BLaER1 (cell line): ENCODE measurements around the gene ZBTB20.

Experiments used
- H3K27ac ChIP-seq: shearing (Covaris generic); formaldehyde crosslinking; 2 replicates; pipeline ENCODE4 v1.8.1; 2022
- H3K27me3 ChIP-seq: shearing (Covaris generic); formaldehyde crosslinking; 2 replicates; pipeline ENCODE4 v1.8.1; 2022
- H3K36me3 ChIP-seq: shearing (Covaris generic); formaldehyde crosslinking; 2 replicates; pipeline ENCODE4 v1.8.1; 2022
- H3K4me1 ChIP-seq: shearing (Covaris generic); formaldehyde crosslinking; 2 replicates; pipeline ENCODE4 v1.8.1; 2022
- H3K4me2 ChIP-seq: shearing (Covaris generic); formaldehyde crosslinking; 2 replicates; pipeline ENCODE4 v1.8.1; 2022
- H3K4me3 ChIP-seq: shearing (Covaris generic); formaldehyde crosslinking; 2 replicates; pipeline ENCODE4 v1.8.1; 2022
- H3K9ac ChIP-seq: shearing (Covaris generic); formaldehyde crosslinking; 2 replicates; pipeline ENCODE4 v1.8.1; 2022
- H3K9me3 ChIP-seq: shearing (Covaris generic); formaldehyde crosslinking; 2 replicates; pipeline ENCODE4 v1.8.1; 2022
- H4K20me1 ChIP-seq: shearing (Covaris generic); formaldehyde crosslinking; 2 replicates; pipeline ENCODE4 v1.8.1; 2022
- Cebpa-rat ChIP-seq: shearing (Covaris generic); IDR thresholded peaks from 2 replicates; pipeline ENCODE4 v1.8.1; 2022

The ZBTB20 gene

GRCh38 chr3:114567771-114568170 lies 579.3 kb downstream of the ZBTB20 start:
- Histone ChIP-seq H3K27me3 (no peaks in the 10 kb centered on the region), H3K4me2 (no peak overlapping the region), H3K36me3 (no peaks in the 10 kb centered on the region), H3K4me1 (peaks cover 7% of the 10 kb centered on the region), H3K27ac (no peak overlapping the region), H3K4me3 (no peak overlapping the region), H3K9ac (no peak overlapping the region), H3K9me3 (no peaks in the 10 kb centered on the region), H4K20me1 (no peaks in the 10 kb centered on the region)
- no peak for TF ChIP-seq Cebpa-rat

GRCh38 chr3:114566767-114567166 lies 580.3 kb downstream of the ZBTB20 start:
- Histone ChIP-seq H3K27me3 (no peaks in the 10 kb centered on the region), H3K4me3 (no peak overlapping the region), H3K4me2 (peak overlapping the region; percentile 8; the same call in 1 of the 2 replicates), H4K20me1 (no peaks in the 10 kb centered on the region), H3K4me1 (peaks cover 7% of the 10 kb centered on the region), H3K27ac (no peak overlapping the region), H3K9me3 (no peaks in the 10 kb centered on the region), H3K36me3 (no peaks in the 10 kb centered on the region), H3K9ac (no peak overlapping the region)
- TF ChIP-seq Cebpa-rat = no peak

GRCh38 chr3:114566162-114566755 lies 580.8 kb downstream of the ZBTB20 start:
- Histone ChIP-seq H3K27ac (no peak overlapping the region), H3K4me2 (peak overlapping the region; percentile 8; the same call in 1 of the 2 replicates), H3K27me3 (no peaks in the 10 kb centered on the region), H3K4me3 (no peak overlapping the region), H3K9ac (no peak overlapping the region), H3K36me3 (no peaks in the 10 kb centered on the region), H4K20me1 (no peaks in the 10 kb centered on the region), H3K4me1 (peaks cover 7% of the 10 kb centered on the region), H3K9me3 (no peaks in the 10 kb centered on the region)
- no peak for TF ChIP-seq Cebpa-rat

GRCh38 chr3:114565216-114565615 lies 581.9 kb downstream of the ZBTB20 start:
- TF ChIP-seq Cebpa-rat = no peak
- Histone ChIP-seq H3K27me3 (no peaks in the 10 kb centered on the region), H3K9me3 (no peaks in the 10 kb centered on the region), H3K9ac (no peak overlapping the region), H3K4me1 (peaks cover 7% of the 10 kb centered on the region), H3K4me2 (no peak overlapping the region), H3K36me3 (no peaks in the 10 kb centered on the region), H3K4me3 (no peak overlapping the region), H4K20me1 (no peaks in the 10 kb centered on the region), H3K27ac (no peak overlapping the region)

- H3K4me2 ChIP-seq = no peak overlapping the region
- H3K9me3 ChIP-seq = no peaks in the 10 kb centered on the region
- H3K27me3 ChIP-seq = no peaks in the 10 kb centered on the region
- H3K4me1 ChIP-seq = peaks cover 7% of the 10 kb centered on the region
- no peak overlapping the region for H3K9ac ChIP-seq
- no peak overlapping the region for H3K4me3 ChIP-seq
- no peak overlapping the region for H3K27ac ChIP-seq
- TF ChIP-seq Cebpa-rat = no peak
- no peaks in the 10 kb centered on the region for H4K20me1 ChIP-seq
- no peaks in the 10 kb centered on the region for H3K36me3 ChIP-seq
Measured at GRCh38 chr3:114563720-114564119, 583.4 kb downstream of the ZBTB20 start.

- H3K4me1 ChIP-seq = peaks cover 7% of the 10 kb centered on the region
- TF ChIP-seq Cebpa-rat = no peak
- no peaks in the 10 kb centered on the region for H3K27me3 ChIP-seq
- H3K4me3 ChIP-seq = no peak overlapping the region
- H3K9me3 ChIP-seq = no peaks in the 10 kb centered on the region
- no peaks in the 10 kb centered on the region for H4K20me1 ChIP-seq
- H3K4me2 ChIP-seq = no peak overlapping the region
- no peaks in the 10 kb centered on the region for H3K36me3 ChIP-seq
- H3K9ac ChIP-seq = no peak overlapping the region
- no peak overlapping the region for H3K27ac ChIP-seq
Measured at GRCh38 chr3:114562557-114562956, 584.5 kb downstream of the ZBTB20 start.

- Histone ChIP-seq H3K4me1 (no peaks in the 10 kb centered on the region), H3K4me3 (no peak overlapping the region), H3K27ac (no peak overlapping the region), H3K27me3 (no peaks in the 10 kb centered on the region), H3K36me3 (no peaks in the 10 kb centered on the region), H4K20me1 (no peaks in the 10 kb centered on the region), H3K4me2 (no peak overlapping the region), H3K9ac (no peak overlapping the region), H3K9me3 (no peaks in the 10 kb centered on the region)
- no peak for TF ChIP-seq Cebpa-rat
Measured at GRCh38 chr3:114558271-114558670, 588.8 kb downstream of the ZBTB20 start.

- Histone ChIP-seq H3K9me3 (no peaks in the 10 kb centered on the region), H3K4me1 (no peaks in the 10 kb centered on the region), H3K27me3 (no peaks in the 10 kb centered on the region), H3K36me3 (no peaks in the 10 kb centered on the region), H3K4me3 (no peak overlapping the region), H3K4me2 (no peak overlapping the region), H3K27ac (no peak overlapping the region), H3K9ac (no peak overlapping the region), H4K20me1 (no peaks in the 10 kb centered on the region)
- no peak for TF ChIP-seq Cebpa-rat
Measured at GRCh38 chr3:114557791-114558190, 589.3 kb downstream of the ZBTB20 start.

- Histone ChIP-seq H4K20me1 (no peaks in the 10 kb centered on the region), H3K36me3 (no peaks in the 10 kb centered on the region), H3K27me3 (no peaks in the 10 kb centered on the region), H3K9me3 (no peaks in the 10 kb centered on the region), H3K27ac (no peak overlapping the region), H3K4me3 (no peak overlapping the region), H3K4me1 (no peaks in the 10 kb centered on the region), H3K9ac (no peak overlapping the region), H3K4me2 (no peak overlapping the region)
- TF ChIP-seq Cebpa-rat = no peak
Measured at GRCh38 chr3:114556657-114557213, 590.4 kb downstream of the ZBTB20 start.

- no peaks in the 10 kb centered on the region for H3K27me3 ChIP-seq
- no peak overlapping the region for H3K4me2 ChIP-seq
- H3K27ac ChIP-seq = no peak overlapping the region
- H3K9me3 ChIP-seq = no peaks in the 10 kb centered on the region
- H3K9ac ChIP-seq = no peak overlapping the region
- no peak overlapping the region for H3K4me3 ChIP-seq
- no peaks in the 10 kb centered on the region for H3K4me1 ChIP-seq
- no peak for TF ChIP-seq Cebpa-rat
- H4K20me1 ChIP-seq = no peaks in the 10 kb centered on the region
- no peaks in the 10 kb centered on the region for H3K36me3 ChIP-seq
Measured at GRCh38 chr3:114554731-114555130, 592.4 kb downstream of the ZBTB20 start.
